ENCODE measurements around the gene PIN4. TPM values are rescaled to one million over a fixed set of nuclear protein-coding genes. Genes with fewer than 3 reads are reported as not detected.

PIN4 gene
- total RNA-seq: 1 to 10 TPM; 2.6 to 3.0 TPM
- 5.0 to 16.9 reads per million in 2 donors for total RNA-seq

DNA sequence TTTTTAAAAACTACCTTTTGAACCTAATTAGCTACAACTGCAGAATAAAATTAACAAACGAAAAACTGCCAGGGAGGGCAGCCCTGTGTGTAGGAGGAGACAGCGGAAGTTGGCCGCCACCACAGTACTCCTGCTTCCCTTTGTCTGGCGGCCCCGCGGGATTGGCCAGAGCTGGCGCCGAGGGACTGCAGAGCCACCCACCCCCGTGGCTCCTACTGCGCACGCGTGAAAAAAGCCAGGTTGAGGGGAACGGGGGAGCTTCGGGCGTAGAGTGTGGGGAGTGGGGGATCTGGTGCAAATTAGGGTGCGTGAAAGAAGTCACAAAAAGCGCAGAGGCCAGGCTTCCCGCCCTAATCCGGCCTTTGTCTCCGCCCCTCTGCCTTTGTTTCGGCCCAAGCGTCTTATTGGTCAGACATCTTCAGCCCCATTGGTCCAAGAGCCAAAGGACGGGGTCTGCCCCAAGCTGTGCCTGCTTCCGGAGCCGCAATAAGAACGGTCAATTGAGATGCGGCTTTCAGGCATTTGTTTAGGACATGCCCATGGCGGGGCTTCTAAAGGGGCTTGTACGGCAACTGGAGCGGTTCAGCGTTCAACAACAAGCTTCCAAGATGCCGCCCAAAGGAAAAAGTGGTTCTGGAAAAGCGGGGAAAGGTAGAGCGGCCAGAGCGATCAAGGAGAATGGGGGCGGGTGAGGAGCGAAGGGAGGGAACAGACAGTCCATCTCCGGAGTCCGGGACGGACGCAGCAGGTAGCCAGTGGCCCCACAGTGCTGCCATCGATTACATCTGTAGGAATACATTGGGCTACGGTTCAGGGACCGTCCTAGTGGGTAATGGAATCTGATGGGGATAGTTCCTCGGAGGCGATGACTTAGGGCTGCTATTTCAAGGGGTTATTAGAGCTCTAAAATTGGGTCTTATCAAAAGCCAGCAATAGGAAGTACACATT is at the start of gene PIN4:
Gene PIN4, plus strand, starts transcription at position 580 of the 948 bp plus-strand sequence. Its CDS starts 29 bp downstream, at position 609.
- Mint-ChIP-seq H3K4me3 (no peak within 1 kb of the TSS), H3K27me3 (no peaks in the 10 kb centered on the region), H3K36me3 (ENCODE audit: low read depth) (no peaks in the 10 kb centered on the region), H3K27ac (no peak within 1 kb of the TSS), H3K4me1 (peaks cover 5% of the 10 kb centered on the region)
- H3K9me3 ChIP-seq (ENCODE audit: control insufficient read depth, low read length, poor library complexity, severe bottlenecking): no peaks in the 10 kb centered on the region
- ATAC-seq (peak; percentile 92), DNase-seq (peak; percentile 62 to 72 (median 63))

DNA sequence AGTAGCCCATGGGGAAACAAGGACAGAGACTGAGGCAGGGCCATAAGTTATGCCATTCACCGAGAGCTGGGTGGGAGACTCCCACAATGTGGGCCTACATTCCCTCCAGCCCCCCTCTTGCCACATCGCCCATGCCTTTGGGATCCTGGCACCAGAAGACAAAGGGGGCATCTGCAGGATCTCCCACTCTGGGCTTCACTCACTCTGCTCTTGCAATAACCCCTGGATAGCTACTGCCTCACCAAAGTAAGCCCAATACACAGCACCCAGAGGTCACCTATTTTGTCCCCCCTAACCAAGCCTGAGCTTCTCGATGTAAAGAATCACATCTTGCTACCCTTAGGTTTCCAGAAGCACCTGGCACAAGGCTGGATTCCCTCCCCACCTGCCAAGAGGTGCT is 49.1 kb upstream of the PIN4 start:
- H3K36me3 Mint-ChIP-seq (ENCODE audit: low read depth): peaks cover 4% of the 10 kb centered on the region
- no peaks in the 10 kb centered on the region for H3K27me3 Mint-ChIP-seq
- H3K27ac Mint-ChIP-seq: peak overlapping the region; percentile 82
- no peaks in the 10 kb centered on the region for H3K9me3 ChIP-seq (ENCODE audit: control insufficient read depth, low read length, poor library complexity, severe bottlenecking)
- H3K4me1 Mint-ChIP-seq: peaks cover 7% of the 10 kb centered on the region
- ATAC-seq (no peak), DNase-seq (no peak)
- H3K4me3 Mint-ChIP-seq: peak overlapping the region; percentile 86

DNA sequence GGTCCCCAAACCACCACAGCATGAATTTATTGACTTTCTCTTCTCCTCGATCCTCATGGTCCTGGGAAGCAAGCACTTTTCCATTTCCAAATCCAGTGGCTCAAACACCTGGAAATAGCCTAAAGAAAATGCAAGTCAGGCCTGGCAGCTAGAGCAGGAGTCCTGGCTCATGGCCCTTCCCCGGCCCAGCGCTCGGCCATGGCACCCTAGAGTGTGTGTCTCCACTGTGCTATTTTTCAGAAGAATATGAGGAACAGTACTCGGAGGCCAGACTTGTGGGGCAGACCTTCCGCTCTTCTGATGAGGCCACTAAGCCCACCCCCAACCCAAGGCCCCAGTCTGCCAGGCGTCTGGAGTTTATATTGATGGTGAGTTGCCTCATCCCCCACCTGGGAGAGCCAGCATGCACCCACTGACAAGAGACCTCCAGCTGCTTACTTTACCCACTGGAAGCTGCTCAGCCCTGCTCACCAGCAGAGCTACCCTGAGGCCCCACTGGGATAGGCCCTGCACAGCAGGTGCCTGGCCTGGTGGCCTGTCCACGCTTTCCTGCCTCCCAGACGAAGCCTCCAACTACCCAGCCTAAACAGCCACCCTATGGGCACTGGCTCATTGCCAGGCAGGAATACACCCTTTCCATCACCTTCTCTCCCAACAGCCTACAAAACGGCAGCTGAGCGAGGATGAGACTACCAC is 47.6 kb upstream of the PIN4 start:
- no peak overlapping the region for H3K4me3 Mint-ChIP-seq
- ATAC-seq (no peak), DNase-seq (no peak)
- no peaks in the 10 kb centered on the region for H3K27me3 Mint-ChIP-seq
- H3K36me3 Mint-ChIP-seq (ENCODE audit: low read depth): peaks cover 4% of the 10 kb centered on the region
- H3K9me3 ChIP-seq (ENCODE audit: control insufficient read depth, low read length, poor library complexity, severe bottlenecking): no peaks in the 10 kb centered on the region
- H3K4me1 Mint-ChIP-seq: peaks cover 7% of the 10 kb centered on the region
- peak overlapping the region; percentile 11 for H3K27ac Mint-ChIP-seq

DNA sequence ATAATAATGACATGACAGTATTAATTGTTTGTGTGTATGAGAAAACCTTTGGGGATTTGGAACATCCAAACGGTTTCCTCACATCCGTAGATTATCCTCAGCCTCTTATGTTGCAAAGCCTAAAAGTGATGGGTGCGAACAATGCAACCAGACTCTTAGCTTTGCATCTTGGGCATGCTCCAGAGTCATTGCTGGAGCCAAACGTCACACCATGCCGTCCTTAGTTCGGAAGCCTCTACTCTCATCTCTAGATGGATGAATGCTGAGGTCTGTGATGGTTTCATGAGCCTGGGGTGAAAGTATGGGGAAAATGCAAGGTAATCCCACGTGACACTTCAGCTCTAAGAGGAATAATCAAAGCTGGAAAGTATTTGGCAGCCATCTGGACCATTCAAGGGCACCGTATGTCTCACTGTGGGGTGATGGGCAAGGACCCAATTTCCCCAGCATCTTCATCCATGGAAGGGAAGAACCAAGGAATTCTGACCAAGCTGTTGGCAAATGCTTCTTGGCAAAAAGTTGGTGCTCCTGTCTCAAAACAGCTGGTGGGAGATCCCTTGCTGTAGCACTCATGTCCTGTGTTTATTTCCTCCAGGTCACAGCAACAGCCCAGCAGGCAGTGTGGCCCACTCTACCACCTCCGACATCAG is 43.6 kb upstream of the PIN4 start:
- H3K4me1 Mint-ChIP-seq: peaks cover 14% of the 10 kb centered on the region
- no peaks in the 10 kb centered on the region for H3K9me3 ChIP-seq (ENCODE audit: control insufficient read depth, low read length, poor library complexity, severe bottlenecking)
- DNase-seq (no peak), ATAC-seq (no peak)
- H3K27me3 Mint-ChIP-seq: no peaks in the 10 kb centered on the region
- peaks cover 2% of the 10 kb centered on the region for H3K36me3 Mint-ChIP-seq (ENCODE audit: low read depth)
- no peak overlapping the region for H3K27ac Mint-ChIP-seq
- no peak overlapping the region for H3K4me3 Mint-ChIP-seq

DNA sequence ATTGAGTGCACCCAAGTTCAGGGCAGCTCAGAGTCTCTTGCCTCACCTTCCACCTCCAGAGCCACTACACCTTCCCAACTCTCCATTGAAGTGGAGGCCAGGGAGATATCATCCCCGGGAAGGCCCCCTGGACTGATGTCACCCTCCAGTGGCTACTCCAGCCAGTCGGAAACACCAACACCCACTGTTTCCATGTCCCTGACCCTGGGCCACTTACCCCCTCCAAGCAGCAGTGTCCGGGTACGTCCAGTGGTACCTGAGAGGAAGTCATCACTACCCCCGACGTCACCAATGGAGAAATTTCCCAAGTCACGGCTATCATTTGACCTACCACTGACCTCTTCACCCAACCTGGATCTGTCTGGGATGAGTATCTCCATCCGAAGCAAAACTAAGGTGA is 42.0 kb upstream of the PIN4 start:
- no peaks in the 10 kb centered on the region for H3K27me3 Mint-ChIP-seq
- peaks cover 17% of the 10 kb centered on the region for H3K4me1 Mint-ChIP-seq
- H3K27ac Mint-ChIP-seq: no peak overlapping the region
- H3K9me3 ChIP-seq (ENCODE audit: control insufficient read depth, low read length, poor library complexity, severe bottlenecking): no peaks in the 10 kb centered on the region
- ATAC-seq (no peak), DNase-seq (no peak)
- H3K4me3 Mint-ChIP-seq: no peak overlapping the region
- no peaks in the 10 kb centered on the region for H3K36me3 Mint-ChIP-seq (ENCODE audit: low read depth)

DNA sequence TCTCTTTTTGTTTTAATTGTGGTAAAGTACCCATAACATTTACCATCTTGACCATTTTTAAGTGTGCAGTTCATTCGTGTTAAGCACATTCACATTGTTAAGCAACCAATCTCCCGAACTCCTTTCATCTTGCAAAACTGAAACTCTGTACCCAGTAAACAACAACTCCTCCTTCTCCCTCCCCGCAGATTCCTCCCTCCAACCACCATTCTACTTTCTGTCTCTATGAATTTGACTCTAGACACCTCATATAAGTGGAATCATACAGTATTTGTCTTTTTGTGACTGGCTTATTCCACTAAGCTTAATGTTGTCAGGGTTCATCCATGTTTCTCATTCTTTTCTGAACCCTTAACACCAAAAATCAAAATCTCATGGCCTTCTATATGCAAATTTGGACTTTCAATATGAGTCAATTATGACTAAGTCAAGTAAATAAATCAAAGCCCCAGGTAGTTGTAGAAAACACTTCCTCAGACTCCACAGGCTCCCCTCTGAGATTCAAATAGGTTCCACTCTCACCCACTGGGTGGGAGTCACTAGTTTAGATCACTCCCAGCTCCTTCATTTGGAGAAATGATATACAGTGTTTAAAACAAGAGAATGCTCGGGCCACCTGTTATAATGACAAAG is 40.1 kb upstream of the PIN4 start:
- ATAC-seq (peak; percentile 66), DNase-seq (no peak)
- peaks cover 15% of the 10 kb centered on the region for H3K4me1 Mint-ChIP-seq
- no peaks in the 10 kb centered on the region for H3K36me3 Mint-ChIP-seq (ENCODE audit: low read depth)
- peak overlapping the region; percentile 56 for H3K4me3 Mint-ChIP-seq
- no peaks in the 10 kb centered on the region for H3K27me3 Mint-ChIP-seq
- H3K9me3 ChIP-seq (ENCODE audit: control insufficient read depth, low read length, poor library complexity, severe bottlenecking): no peaks in the 10 kb centered on the region
- H3K27ac Mint-ChIP-seq: peak overlapping the region; percentile 53

DNA sequence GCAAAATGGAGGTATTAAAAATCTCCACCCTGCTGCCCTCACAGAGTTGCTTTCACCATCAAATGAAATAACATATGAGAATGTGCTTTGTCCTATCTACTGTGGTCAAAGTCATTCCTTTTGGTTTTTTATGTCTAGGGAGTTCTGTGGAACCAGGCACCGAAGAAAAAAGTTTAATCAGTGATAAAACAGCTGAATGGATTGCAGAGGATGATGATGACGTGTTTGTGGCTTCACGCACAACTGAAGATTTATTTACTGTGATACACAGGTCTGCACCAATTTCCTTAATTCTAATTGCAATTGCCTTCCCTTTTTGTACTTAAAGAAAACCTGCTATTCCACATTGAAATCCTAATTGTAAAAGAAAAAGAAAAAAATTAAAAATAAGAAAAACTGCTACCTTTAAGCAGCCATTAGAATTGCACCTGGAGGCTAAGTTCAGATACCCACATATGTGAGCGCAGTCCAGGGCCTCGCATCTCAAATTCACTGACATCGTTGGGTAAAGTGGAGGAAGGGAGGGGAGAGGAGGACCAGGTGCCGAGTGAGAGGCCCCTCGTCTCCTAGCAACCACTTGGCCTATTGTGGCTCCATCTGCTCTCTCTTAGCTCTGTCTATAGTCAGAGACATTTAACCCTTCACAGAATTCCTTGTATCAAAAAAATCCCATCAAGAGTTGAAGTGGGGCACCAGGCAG is 39.3 kb upstream of the PIN4 start:
- H3K27ac Mint-ChIP-seq: peak overlapping the region; percentile 59
- H3K27me3 Mint-ChIP-seq: no peaks in the 10 kb centered on the region
- no peak for DNase-seq
- no peak overlapping the region for H3K4me3 Mint-ChIP-seq
- H3K4me1 Mint-ChIP-seq: peaks cover 15% of the 10 kb centered on the region
- ATAC-seq: no peak
- H3K36me3 Mint-ChIP-seq (ENCODE audit: low read depth): no peaks in the 10 kb centered on the region
- H3K9me3 ChIP-seq (ENCODE audit: control insufficient read depth, low read length, poor library complexity, severe bottlenecking): no peaks in the 10 kb centered on the region

DNA sequence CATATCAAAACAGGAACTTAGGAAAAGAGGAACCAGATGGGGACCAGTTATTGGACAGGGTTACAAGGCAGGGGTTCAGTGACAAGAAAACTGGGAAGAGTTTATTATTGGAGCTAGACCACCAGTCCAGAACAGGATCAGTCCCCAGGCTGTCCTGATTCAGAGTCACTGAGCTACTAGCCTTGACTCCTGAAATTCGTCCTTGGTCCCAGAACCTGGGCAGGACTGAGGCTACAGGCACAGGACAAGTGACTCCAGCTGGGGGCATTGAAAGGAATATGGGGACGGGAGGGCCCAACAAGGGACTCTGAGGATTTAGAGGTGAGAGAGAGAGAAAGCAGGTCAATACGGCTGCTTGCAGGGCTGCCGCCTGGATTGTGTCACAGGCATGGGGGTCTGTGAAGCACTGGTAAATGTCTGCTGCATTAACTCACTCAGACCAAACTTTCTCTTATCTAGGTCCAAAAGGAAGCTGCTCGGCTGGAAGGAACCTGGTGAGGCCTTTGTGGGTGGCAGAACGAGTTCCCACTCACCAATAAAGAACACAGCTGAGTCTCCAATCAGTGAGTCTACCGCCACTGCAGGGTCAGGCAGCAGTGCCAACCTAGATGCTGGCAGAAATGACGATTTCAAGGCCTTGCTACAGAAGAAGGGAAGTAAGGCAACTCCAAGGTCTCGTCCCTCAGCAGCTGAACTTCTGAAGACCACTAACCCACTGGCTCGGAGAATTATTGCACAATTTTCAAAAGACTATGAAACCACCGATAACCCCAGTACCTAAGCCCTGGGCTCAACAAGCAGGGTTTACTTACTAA is 38.6 kb upstream of the PIN4 start:
- peaks cover 15% of the 10 kb centered on the region for H3K4me1 Mint-ChIP-seq
- ATAC-seq: no peak

DNA sequence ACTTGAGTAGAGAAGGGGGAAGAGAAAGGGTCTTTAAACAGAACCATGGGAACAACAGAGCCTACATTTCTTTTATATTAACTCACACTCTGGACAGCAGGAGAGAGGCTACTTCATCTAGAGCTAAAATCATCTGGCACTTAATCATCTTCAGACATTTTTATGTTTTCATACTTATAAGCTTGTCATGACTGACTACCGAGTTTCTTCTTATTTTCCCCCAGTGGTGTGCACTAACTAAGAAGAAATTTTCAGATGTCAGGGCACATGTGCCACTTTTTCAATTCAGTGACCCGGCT is 38.0 kb upstream of the PIN4 start:
- H3K4me1 Mint-ChIP-seq: peaks cover 16% of the 10 kb centered on the region
- ATAC-seq (no peak), DNase-seq (no peak)
- no peak overlapping the region for H3K27ac Mint-ChIP-seq
- H3K36me3 Mint-ChIP-seq (ENCODE audit: low read depth): no peaks in the 10 kb centered on the region
- H3K27me3 Mint-ChIP-seq: no peaks in the 10 kb centered on the region
- no peak overlapping the region for H3K4me3 Mint-ChIP-seq
- H3K9me3 ChIP-seq (ENCODE audit: control insufficient read depth, low read length, poor library complexity, severe bottlenecking): no peaks in the 10 kb centered on the region

More for the DNA sequence above, 38.6 kb upstream of the PIN4 start:
- DNase-seq: no peak
- no peak overlapping the region for H3K4me3 Mint-ChIP-seq
- peak overlapping the region; percentile 59 for H3K27ac Mint-ChIP-seq
- H3K27me3 Mint-ChIP-seq: no peaks in the 10 kb centered on the region
- H3K36me3 Mint-ChIP-seq (ENCODE audit: low read depth): no peaks in the 10 kb centered on the region
- H3K9me3 ChIP-seq (ENCODE audit: control insufficient read depth, low read length, poor library complexity, severe bottlenecking): no peaks in the 10 kb centered on the region

DNA sequence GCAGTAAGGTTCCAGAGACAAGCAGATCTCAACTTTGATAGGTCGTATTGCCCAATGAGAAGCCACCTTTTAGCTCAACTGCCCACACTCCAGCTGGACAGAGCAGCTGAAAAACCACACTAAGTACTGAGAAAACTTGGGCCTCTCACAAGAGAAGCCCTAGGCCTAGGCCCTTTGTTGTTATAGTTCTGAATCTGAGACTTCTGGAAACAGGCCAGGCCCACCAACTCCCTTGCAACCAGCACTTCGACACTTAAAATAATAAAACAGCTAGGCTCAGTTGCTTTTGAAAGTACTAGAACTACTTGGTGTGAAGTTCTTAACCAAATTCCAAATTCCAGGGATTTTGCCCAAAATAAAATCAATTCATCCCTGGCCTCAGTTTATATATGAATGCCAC is 36.4 kb upstream of the PIN4 start:
- no peak overlapping the region for H3K27ac Mint-ChIP-seq
- H3K9me3 ChIP-seq (ENCODE audit: control insufficient read depth, low read length, poor library complexity, severe bottlenecking): no peaks in the 10 kb centered on the region
- no peaks in the 10 kb centered on the region for H3K27me3 Mint-ChIP-seq
- peaks cover 17% of the 10 kb centered on the region for H3K4me1 Mint-ChIP-seq
- DNase-seq: no peak
- ATAC-seq: no peak
- H3K36me3 Mint-ChIP-seq (ENCODE audit: low read depth): no peaks in the 10 kb centered on the region
- no peak overlapping the region for H3K4me3 Mint-ChIP-seq

DNA sequence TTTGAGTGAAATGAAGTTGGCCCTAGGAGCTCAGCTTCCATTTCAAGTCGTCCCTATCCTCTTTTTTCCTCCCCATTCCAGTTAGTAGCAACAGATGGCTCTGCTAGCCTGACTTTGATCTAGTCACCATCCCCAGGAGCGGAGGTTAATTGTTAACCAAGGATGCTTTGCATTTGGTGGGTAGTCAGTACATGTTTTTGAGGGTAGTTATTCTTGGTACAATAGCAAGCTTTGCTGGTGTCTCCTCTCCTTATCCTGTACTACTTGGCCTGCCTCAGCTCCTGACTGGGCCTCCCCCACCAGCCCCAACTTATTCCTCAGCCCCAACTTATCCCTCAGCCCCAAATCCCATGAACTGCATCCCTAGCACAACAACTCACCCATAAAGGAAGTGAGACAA is 35.0 kb upstream of the PIN4 start:
- Mint-ChIP-seq H3K36me3 (ENCODE audit: low read depth) (no peaks in the 10 kb centered on the region), H3K4me3 (no peak overlapping the region), H3K27ac (no peak overlapping the region), H3K27me3 (no peaks in the 10 kb centered on the region), H3K4me1 (peaks cover 13% of the 10 kb centered on the region)
- H3K9me3 ChIP-seq (ENCODE audit: control insufficient read depth, low read length, poor library complexity, severe bottlenecking): no peaks in the 10 kb centered on the region
- no peak for DNase-seq
- no peak for ATAC-seq

DNA sequence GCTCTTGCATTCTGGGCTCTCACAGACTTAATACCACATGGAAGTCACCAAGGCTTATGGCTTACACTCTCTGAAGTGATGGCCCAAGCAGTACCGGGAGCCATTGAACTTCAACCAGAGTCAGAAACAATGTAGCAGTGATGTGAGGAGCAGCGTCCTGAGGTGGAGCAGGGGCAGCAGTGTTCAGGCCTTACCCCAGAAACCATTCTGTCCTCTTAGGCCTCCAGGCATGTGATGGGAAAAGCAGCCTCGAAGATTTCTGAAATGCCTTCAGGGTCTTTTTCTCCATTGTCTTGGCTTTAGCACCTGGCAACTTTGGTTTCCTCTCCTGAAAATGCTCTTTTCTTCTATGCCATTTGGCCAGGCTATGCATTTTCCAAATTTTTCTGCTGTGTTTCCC is 22.8 kb upstream of the PIN4 start:
- no peak for ATAC-seq
- Mint-ChIP-seq H3K4me3 (no peak overlapping the region), H3K4me1 (no peaks in the 10 kb centered on the region)

More for the DNA sequence above, 22.8 kb upstream of the PIN4 start:
- H3K27me3 Mint-ChIP-seq: no peaks in the 10 kb centered on the region
- no peaks in the 10 kb centered on the region for H3K9me3 ChIP-seq (ENCODE audit: control insufficient read depth, low read length, poor library complexity, severe bottlenecking)
- peaks cover 2% of the 10 kb centered on the region for H3K36me3 Mint-ChIP-seq (ENCODE audit: low read depth)
- no peak for DNase-seq
- no peak overlapping the region for H3K27ac Mint-ChIP-seq

Data from T-helper 17 cell (primary cell).